HK-2 (cell line): ENCODE measurements around the gene EEF1AKMT2.
"Not testable (repeated sequence)": the region's sequence is repeated elsewhere in the genome, so short reads cannot be mapped to it uniquely, and the experiment has no call there.

ENCODE experiments used
- DNase-seq: peaks from one replicate; pipeline ENCODE4 v3.0.0-alpha.2; 2018; ENCODE audit not compliant: unreplicated experiment

Gene EEF1AKMT2

DNA sequence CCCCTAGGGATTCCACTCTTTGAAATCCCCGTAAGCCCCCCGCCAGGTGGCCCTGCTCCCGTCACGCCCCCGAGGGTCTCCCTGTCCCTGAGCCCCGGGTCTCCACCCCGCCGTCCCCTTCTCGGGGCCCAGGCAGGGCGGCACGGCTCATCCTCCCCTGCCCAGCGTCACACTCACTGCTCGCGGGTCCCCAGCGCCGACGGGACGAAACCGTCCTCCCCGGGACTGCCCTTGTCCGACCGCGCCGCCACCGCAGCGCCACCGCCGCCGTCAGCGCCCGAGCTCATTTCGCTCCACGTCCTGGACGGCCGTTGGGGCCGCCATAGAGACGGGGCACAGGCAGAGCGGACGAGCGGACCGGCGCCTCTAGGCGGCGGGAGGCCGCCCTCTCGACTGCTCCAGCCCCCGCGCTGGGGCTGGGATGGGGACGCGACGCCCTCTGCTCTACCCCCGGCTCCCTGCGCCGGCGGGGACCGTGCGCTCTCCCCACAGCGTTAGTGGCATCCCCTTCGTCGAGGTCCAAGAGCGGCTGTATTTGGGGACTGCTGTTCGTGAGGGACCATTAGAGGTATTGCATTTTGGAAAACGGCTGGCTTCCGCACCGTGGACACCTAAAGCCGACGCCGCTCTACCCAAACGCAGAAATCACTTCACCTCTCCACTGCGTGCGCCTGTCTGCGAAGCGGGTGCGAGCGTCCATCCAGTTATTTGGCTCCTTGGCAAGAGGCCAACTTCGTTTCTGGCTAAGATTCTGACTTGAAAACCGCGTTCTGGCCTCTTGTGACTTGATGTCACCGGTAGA is at the start of gene EEF1AKMT2:
EEF1AKMT2 (minus strand) TSS at position 341 of the 802 bp plus-strand sequence; CDS start at position 287, 54 bp downstream.
- DNase-seq: peak; percentile 92

DNA sequence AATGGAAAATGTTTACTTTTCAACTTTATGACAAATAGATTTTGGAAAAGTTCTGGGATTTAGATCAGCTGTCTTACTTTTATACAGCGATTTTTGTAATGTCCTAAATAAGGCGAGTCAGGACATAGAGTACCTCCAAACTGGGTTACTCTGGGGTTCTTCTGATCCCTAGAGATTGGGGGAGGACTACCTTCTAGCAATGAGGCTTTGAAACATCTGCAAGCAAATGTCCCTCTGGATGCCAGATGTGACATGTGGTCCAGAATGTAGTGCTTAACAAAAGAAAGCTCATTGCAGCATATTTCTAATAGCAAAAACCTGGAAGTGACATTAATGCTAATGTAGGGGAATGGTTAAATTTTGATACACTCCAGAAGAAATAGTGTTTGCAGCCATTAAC is 46.0 kb upstream of the EEF1AKMT2 start:
- no peak for DNase-seq

DNA sequence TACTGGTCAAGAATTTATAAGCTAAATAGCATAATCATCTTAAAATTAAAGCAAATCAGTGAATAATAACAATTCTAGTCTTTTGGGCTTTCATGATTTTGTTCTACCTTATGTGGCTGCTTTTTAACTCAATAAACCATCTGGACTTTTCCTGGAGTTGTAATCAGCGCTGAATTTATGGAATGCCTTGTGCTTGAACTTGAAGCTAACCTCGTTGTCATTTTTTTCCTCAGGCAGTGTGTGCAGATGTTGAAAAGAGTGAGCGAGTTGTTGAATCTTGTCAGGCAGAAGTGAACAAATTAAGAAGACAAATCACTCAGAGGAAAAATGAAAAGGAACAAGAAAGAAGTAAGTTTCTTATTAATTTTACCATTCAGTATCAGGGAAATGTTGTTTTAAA is 39.4 kb upstream of the EEF1AKMT2 start:
- DNase-seq: no peak

DNA sequence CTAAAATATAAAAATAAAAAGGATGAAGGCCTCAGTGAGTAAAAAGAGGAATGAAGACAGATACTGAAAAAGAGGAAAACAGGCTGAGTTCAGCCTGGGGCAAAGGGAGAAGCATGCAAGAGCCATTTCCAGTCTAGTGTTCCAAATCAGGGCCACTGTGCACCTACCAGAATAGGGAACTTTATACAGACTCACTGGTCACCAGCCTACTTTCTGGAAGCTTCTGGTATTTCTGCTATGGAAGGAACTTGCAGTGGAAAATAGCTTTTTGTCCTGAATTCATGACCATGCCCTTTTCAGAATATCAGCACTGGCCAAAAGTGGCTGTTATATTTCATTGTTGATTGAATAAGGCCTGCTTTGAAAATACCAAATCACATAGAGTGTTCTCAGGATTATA is 38.8 kb upstream of the EEF1AKMT2 start:
- no peak for DNase-seq

DNA sequence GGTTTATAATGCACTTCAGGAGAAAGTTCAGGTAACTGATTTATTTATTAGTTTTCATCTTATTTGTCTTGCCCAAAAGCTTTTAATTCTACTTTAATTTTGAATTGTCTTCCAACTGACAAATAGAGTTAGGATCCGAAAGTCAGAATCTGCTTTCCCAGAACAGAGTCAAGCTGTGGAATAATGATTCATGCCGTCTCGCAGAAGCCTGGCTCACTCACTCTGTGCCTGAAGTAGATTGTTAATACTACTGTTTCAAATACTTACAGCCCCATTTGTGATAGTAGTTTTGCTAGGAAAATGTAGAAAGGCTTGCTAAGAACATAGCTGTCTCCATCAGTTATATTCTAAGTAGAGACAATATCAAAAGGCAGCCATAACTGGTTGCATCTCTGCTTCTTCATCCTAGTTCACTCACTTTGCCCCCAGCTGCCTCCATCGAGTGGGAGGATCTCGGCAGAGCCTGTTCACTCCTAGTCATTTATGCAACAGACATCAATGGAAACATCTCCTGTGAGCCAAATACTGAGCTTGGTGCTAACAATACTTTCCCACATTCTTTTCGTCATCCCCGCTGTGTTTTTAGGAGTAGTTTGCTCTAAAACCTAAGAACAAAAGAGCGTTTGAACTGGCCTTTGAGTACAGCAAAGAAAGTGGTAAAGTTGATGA is 37.9 kb upstream of the EEF1AKMT2 start:
- DNase-seq: no peak

DNA sequence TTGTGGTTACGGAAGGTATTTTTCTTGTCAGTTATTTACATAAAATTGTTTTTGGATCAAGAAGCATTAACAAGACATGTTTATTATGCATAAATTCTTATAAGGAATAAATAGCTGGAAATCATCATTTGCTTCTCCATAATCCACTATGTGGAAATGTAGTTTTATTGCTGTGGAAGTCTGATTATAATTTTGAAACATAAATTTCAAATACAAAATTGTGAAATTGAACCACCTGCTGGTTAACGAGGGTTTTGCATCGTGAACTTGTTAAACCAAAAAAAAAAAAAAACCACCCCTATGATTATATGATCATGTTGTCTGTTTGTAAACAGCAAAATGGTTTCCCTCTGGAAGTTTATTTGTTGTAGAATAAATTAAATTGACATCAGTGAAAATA is 35.8 kb upstream of the EEF1AKMT2 start:
- DNase-seq: no peak

DNA sequence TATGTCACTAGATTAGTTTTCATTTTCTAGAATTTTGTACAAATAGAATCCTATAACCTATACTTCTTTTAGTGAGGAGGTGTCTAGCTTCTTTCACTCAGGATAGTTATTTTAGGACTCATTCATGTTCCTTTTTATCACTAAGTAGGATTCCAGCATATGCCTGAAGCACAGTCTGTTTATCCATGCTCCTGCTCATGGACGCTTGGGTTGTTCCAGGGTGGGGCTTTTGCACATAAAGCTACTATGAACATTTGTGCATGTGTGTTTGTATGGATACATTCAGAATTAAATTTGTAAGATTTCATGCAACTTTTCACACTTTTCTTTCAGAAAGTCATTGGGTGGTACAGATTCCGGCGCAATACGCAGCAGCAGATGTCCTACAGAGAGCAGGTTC is 34.6 kb upstream of the EEF1AKMT2 start:
- no peak for DNase-seq

DNA sequence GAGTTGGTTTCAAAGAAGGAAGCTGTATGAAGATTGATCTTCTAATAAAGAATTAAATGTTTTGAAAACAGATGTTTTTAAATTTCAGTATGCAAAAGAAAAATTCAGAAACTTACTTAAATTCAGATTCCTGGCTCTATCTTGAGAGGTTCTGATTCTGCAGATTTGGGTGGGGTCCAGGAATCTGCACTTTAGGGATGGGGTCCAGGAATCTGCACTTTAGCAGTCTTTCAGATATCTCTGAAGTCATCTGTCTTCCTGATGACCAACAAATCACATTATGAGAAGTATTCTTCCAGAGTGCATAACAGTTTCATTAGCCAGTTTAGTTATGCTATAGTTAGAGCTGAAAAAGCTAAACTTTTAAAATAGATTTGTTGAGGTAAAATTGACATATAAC is 34.0 kb upstream of the EEF1AKMT2 start:
- no peak for DNase-seq

DNA sequence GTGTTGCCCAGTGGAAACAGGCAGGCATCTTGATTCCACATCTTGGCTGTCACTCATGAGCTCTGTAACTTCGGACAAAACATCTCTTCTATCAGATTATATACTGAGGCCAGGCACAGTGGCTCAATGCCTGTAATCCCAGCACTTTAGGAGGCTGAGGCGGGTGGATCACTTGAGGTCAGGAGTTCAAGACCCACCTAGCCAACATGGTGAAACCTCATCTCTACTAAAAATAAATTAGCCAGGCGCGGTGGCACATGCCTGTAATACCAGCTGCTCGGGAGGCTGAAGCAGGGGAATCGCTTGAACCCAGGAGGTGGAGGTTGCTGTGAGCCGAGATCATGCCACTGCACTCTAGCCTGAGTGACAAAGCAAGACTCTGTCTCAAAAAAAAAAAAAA is 33.2 kb upstream of the EEF1AKMT2 start:
- not testable (repeated sequence) for DNase-seq

DNA sequence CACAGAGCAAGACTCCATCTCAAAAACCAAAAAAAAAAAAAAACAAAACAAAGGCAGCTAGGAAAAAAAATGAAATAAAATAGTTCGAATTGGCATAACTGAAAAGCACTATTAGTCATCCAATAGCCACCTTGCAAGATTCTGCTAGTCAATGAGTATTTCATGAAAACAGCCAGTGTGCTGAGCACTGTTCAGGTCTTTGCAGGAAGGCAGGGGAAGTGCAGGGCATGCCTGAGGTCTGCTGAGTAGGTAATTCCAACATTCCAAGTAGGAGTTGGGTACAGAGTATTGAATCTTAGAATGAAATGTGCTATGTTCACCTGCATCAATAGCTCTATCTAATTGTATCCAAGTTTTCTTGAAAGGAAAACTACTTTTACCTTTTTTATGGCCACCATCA is 32.8 kb upstream of the EEF1AKMT2 start:
- DNase-seq: no peak

DNA sequence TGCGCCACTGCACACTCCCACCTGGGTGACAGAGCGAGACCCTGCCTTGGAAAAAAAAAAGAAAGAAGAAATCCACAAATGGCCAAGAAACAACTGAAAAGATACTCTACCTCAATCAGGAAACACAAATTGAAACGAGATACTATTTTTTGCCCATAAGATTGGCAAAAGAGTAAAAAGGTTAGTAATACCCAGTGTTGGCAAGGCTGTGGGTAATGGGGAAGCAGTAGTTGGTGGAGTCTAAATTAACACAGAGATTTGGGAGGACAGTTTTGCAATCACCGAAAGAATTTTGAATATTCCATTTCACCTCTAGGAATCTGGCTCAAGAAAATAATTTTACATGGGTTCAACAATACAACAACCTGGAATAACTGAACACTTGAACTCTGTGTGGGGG is 29.8 kb upstream of the EEF1AKMT2 start:
- DNase-seq: no peak

DNA sequence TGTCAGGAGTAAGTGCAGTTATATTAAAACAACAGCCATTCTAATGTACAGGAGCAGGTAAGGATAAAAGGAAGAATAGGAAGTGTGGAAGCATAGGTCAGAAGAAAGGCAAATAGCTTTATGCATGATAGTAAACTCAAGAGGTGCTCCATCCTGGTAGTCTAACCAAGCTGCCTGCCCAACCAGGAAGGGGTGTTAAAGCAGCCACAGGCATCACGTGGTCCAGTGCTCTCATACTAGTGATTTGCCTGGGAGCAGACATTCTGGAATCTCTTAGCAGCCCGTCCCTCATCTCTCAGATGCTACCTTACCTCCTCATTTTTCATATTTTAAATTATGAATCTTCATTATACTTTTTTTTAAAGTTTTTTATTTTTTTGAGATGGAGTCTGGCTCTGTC is 28.4 kb upstream of the EEF1AKMT2 start:
- no peak for DNase-seq

DNA sequence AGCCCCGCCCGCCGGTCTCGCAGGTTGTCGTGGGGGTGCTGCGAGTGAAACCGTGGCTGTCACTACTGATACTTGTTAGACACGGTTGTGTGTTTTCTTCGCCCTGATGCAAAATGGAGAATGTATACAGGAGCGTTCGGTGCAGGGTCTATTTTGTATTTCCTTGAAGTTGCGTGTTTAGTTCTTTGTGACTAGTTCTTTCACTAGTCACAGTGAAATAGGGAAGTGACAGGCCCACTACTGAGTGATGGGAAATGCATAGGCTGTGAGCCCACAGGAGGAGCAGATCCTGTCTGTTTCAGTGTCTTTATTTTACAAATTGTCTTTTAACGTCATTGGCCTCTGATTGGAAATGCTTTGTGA is 10.6 kb upstream of the EEF1AKMT2 start:
- DNase-seq: no peak

DNA sequence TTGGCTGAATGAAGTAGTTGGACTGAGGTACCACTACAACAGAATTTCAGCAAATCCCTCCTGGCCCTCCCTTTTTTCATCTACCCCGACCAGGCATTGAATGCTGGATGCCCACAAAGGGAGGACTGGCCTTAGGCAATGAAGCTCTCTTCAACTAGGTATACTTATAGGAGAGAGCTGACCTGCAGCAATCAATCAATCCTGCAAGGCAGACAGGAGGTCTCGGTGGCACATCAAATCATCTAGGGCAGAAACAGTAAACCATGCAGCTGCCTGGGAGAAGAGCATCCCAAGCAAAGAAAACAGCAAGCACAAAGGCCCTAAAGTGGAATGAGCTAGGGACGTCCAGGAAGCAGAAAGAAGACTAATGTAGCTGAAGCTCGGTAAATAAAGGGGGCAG is 7.5 kb upstream of the EEF1AKMT2 start:
- no peak for DNase-seq

DNA sequence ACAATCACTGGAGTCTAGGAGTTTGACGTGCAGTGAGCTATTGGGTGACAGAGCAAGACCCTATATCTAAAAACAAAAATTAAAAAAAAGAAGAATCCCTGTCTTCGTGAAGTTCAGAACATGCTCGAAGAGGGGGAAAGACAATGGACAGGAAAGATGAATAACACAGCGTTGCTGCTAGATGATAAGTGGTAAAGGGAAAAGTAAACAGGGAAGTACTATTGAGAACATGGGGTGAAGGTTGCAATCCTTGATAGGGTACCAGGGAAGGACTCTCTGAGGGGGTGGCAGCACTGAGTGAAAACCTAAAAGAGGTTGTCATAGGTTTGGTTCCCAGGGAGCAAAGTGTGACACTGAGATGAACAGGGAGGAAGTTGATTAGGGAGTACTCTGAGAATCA is 7.1 kb upstream of the EEF1AKMT2 start:
- no peak for DNase-seq

DNA sequence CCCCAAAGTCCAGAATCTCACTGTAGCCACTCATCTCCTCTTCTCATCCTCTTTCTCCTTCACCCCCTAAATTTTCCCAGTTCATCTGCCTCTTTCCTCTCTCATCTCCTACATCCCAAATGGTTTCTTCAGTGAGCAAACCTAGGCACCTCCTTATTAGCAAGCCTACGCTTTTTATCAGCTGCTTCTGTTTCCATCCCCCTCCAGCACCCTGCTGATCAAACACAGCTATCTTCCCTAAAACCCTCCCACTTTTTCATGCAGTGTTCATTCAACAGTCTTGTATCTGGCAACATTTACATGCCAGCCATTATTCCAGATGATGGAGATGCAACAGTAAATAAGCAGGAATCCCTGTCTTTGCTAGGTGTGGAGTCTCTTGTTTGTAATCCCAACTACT is 6.7 kb upstream of the EEF1AKMT2 start:
- no peak for DNase-seq

DNA sequence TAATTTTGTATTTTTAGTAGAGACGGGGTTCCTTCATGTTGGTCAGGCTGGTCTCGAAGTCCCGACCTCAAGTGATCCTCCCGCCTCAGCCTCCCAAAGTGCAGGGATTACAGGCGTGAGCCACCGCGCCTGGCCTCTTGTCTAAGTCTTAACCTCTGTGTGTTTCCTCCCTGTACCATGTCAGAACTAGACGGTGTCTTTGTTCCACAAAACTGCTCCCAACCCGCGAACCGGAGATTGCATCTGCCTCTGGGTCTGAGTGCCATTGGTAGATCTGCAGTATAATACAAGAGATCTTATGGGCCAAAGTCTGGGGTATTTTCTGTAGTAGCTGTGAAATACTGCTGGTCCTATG is 1.3 kb upstream of the EEF1AKMT2 start:
- DNase-seq: no peak

DNA sequence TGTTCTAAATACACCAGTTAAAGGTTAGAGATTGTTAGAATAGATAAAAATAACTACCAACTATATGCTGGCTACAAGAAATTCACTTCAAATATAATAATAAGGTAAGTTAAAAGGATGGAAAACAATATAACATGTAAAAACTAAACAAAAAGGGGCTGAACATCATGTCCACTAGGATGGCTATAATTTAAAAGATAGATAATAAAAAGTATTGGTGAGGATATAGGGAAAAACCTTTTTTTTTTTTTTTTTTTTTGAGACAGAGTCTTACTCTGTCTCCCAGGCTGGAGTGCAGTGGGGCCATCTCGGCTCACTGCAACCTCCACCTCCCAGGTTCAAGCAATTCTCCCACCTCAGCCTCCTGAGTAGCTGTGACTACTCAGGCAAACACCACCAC is 8.8 kb downstream of the EEF1AKMT2 start:
- DNase-seq: not testable (repeated sequence)

DNA sequence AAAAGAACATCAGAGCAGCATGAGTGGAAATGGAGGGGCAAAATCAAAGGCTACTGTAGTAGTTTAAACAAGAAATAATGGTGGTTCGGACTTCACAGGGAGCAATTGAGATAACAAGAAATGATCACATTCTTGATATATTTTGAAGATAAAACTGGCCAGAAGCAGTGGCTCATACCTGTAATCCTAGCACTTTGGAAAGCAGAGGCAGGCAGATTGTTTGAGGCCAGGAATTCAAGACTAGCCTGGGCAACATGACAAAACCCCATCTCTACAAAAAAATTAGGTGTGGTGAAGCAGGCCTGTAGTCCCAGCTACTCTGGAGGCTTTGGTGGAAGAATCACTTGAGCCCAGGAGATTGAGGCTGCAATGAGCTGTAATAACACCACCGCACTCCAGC is 22.9 kb downstream of the EEF1AKMT2 start:
- DNase-seq: no peak

DNA sequence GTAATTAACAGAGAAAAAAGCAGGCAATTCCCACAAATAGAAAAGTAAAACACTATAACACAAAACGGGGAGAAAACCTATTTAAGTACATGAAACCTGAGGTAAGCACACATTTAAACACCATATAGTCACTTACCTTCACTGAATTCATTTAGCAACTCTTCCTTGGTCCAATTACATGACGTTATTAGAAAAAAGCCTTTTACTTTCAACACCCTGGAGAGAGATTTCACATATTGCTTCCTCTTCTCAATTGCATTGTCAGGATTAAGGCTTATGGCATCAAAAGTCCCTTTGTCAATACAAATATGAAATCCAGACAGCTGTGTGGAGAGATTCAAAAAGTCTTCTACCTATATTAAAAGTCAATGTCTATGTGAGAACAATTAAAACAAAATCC is 26.4 kb downstream of the EEF1AKMT2 start:
- no peak for DNase-seq

DNA sequence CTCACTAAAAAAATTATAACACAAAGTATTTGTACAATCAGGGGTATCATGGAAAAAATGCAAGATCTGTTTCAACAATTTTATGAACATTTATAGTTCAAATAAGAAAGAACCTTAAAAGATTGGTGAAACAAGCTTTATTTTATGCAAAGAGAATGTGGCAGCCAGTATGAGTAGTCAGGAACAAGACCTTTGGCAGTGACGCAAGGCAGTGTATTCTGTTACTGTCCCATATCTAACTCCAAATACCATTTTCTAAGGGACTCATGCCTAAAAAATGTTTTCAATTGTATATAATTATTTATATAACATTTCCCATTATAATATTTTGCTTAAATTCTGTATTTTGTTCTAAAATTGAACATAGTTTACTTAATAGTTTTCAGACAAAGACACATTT is 28.4 kb downstream of the EEF1AKMT2 start:
- no peak for DNase-seq

DNA sequence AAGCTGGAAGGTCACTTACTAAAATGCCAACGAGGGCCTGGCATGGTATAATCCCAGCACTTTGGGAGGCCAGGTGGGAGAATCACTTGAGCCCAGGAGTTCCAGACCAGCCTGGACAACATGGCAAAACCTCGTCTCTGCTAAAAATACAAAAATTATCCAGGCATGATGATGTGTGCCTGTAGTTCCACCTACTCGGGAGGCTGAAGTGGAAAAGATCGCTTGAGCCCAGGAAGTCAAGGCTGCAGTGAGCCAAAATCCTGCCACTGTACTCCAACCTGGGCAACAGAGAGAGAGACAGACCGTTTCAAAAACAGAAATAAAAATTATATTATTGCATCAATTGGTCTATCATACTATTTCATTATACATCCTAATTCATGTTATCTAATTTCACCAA is 29.4 kb downstream of the EEF1AKMT2 start:
- no peak for DNase-seq

DNA sequence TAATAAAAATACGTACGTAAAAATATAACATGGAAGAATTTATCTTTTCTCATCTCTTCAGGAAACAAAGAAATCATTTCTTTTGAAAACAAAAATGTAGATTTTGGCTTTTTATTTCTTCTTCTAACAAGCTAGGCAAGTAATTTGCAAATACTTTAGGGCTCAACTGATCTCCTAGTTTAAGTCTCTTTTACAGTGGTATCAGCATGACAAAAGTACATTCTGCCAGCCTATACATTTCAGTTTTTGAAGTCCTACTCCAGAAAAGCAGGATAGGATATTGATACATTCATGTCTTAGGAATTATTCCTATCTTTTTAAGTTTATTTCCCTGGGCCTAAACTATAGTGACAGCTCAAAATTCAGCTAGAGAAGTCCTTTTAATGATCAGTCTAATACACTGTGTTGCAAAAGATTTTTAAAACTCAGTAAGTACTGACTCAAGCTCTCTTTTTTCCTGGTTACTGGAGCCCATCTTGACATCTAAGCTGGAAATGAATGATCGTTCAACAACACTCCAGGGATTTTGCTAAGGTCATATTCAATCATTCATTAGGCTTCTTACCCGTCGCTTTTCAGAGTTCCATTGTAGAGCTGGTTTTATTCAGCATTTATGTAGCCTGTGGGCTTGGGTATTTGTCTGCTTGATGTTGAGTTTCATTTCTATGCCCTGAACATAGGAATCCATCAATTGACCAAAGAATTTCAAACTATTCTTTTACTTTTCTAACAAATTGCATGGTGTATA is 35.4 kb downstream of the EEF1AKMT2 start:
- DNase-seq: no peak
